IMR-90 (cell line): ENCODE results near the gene TCEA2. TPM values are rescaled to one million over a fixed set of nuclear protein-coding genes. Genes with fewer than 3 reads are reported as not detected.

Experiments
- ATAC-seq: fragments of 200-7000 bp; cut with Tn5 transposase; 2 replicates; pipeline ENCODE4 v1.9.1; 2020; ENCODE audit warnings: low read depth, mild to moderate bottlenecking, moderate library complexity
- BruUV-seq: library from RNA; stranded (reverse); fragments of 400-500 nt; replicated peaks from 2 replicates; lab custom pipeline; 2021; lab: Mats Ljungman, UMichigan
- CTCF ChIA-PET: fragments of 300-600 bp; formaldehyde crosslinking; extraction: SDS; loops from one replicate; lab custom pipeline; 2021; ENCODE audit warnings: antibody characterized with exemption; lab: Yijun Ruan, JAX
- POLR2A ChIA-PET: fragments of 300-600 bp; sonication (Branson Sonifier 250); formaldehyde crosslinking; loops from one replicate; lab custom pipeline; 2022; ENCODE audit warnings: antibody characterized with exemption; ENCODE audit not compliant: unreplicated experiment; lab: Charles Lee
- DNase-seq: peaks from one replicate; pipeline ENCODE4 v3.0.0; 2013
- H2AFZ ChIP-seq: replicated peaks from 2 replicates; pipeline ENCODE3; 2013; ENCODE audit warnings: low read length, mild to moderate bottlenecking; ENCODE audit not compliant: poor library complexity
- H2AK5ac ChIP-seq: 2 replicates; pipeline ENCODE4 v1.6.1; 2013; ENCODE audit warnings: low read depth, low read length, inconsistent platforms
- H2AK9ac ChIP-seq: replicated peaks from 2 replicates; pipeline ENCODE3; 2013; ENCODE audit warnings: mild to moderate bottlenecking, low read depth, low read length, moderate library complexity; ENCODE audit not compliant: poor library complexity
- H2BK120ac ChIP-seq: 2 replicates; pipeline ENCODE4 v1.6.1; 2013; ENCODE audit warnings: low read depth, low read length, inconsistent platforms
- H2BK15ac ChIP-seq: 3 replicates; pipeline ENCODE4 v1.6.1; 2013; ENCODE audit warnings: low read depth, low read length, inconsistent platforms
- H2BK20ac ChIP-seq: 2 replicates; pipeline ENCODE4 v1.6.1; 2013; ENCODE audit warnings: low read depth, mild to moderate bottlenecking, inconsistent platforms, low read length, moderate library complexity
- H2BK5ac ChIP-seq: 2 replicates; pipeline ENCODE4 v1.6.1; 2013; ENCODE audit warnings: mild to moderate bottlenecking, low read depth, low read length, inconsistent platforms; ENCODE audit not compliant: poor library complexity, severe bottlenecking
- H3K14ac ChIP-seq: replicated peaks from 2 replicates; pipeline ENCODE4 v1.6.1; 2013; ENCODE audit warnings: low read depth, low read length, inconsistent platforms
- H3K18ac ChIP-seq: 2 replicates; pipeline ENCODE4 v1.6.1; 2013; ENCODE audit warnings: low read depth, low read length, control low read depth
- H3K23ac ChIP-seq: 2 replicates; pipeline ENCODE4 v1.6.1; 2013; ENCODE audit warnings: low read depth, low read length, inconsistent platforms
- H3K27ac ChIP-seq: 2 replicates; pipeline ENCODE4 v1.5.1; 2013; ENCODE audit warnings: mild to moderate bottlenecking, control low read depth, low read length; ENCODE audit not compliant: insufficient read depth
- H3K27me3 ChIP-seq: 2 replicates; pipeline ENCODE4 v1.6.1; 2013; ENCODE audit warnings: low read length; ENCODE audit not compliant: control insufficient read depth, insufficient read depth
- H3K36me3 ChIP-seq: 2 replicates; pipeline ENCODE4 v1.6.1; 2013; ENCODE audit warnings: low read length, mixed read lengths; ENCODE audit not compliant: control insufficient read depth, insufficient read depth
- H3K4ac ChIP-seq: 2 replicates; pipeline ENCODE4 v1.6.1; 2013; ENCODE audit warnings: low read depth, low read length, inconsistent platforms
- H3K4me1 ChIP-seq: 2 replicates; pipeline ENCODE4 v1.6.1; 2013; ENCODE audit warnings: low read length, mixed read lengths; ENCODE audit not compliant: control insufficient read depth, insufficient read depth
- H3K4me2 ChIP-seq: 2 replicates; pipeline ENCODE4 v1.6.1; 2013; ENCODE audit warnings: low read depth, mild to moderate bottlenecking, control low read depth, low read length, moderate library complexity
- H3K4me3 ChIP-seq: 2 replicates; pipeline ENCODE4 v1.5.1; 2013; ENCODE audit warnings: low read depth, mild to moderate bottlenecking, control low read depth, low read length, moderate library complexity; ENCODE audit not compliant: insufficient read depth
- H3K56ac ChIP-seq: 2 replicates; pipeline ENCODE4 v1.6.1; 2013; ENCODE audit warnings: low read length, inconsistent platforms; ENCODE audit not compliant: insufficient read depth; ENCODE audit errors: extremely low read depth
- H3K79me1 ChIP-seq, 2 experiments: 2 replicates each; pipeline ENCODE4 v1.6.1; 2013; ENCODE audit warnings: low read length in 2 of 2, inconsistent platforms in 1 of 2, low read depth in 1 of 2
- H3K9ac ChIP-seq: 2 replicates; pipeline ENCODE4 v1.6.1; 2013; ENCODE audit warnings: low read depth, low read length, control low read depth
- H3K9me1 ChIP-seq: 2 replicates; pipeline ENCODE4 v1.6.1; 2013; ENCODE audit warnings: low read length, inconsistent platforms; ENCODE audit not compliant: insufficient read depth
- H3K9me3 ChIP-seq: 2 replicates; pipeline ENCODE4 v1.6.1; 2013; ENCODE audit warnings: low read length; ENCODE audit not compliant: control insufficient read depth, insufficient read depth
- H4K20me1 ChIP-seq: 2 replicates; pipeline ENCODE4 v1.6.1; 2013; ENCODE audit warnings: low read length, inconsistent platforms; ENCODE audit not compliant: insufficient read depth
- H4K5ac ChIP-seq: 2 replicates; pipeline ENCODE4 v1.6.1; 2013; ENCODE audit warnings: mild to moderate bottlenecking, low read depth, low read length, control low read depth
- H4K8ac ChIP-seq, 2 experiments: 2 replicates each; pipeline ENCODE4 v1.6.1; 2013; ENCODE audit warnings: low read depth in 2 of 2, low read length in 2 of 2, control low read depth in 1 of 2, inconsistent platforms in 1 of 2
- H4K91ac ChIP-seq: 2 replicates; pipeline ENCODE4 v1.6.1; 2013; ENCODE audit warnings: low read depth, low read length, inconsistent platforms; ENCODE audit not compliant: insufficient read depth
- MAFK ChIP-seq: IDR thresholded peaks from 2 replicates; pipeline ENCODE4 v1.6.1; 2012; ENCODE audit warnings: low read depth, low read length, improper control_type of control experiment
- MAZ ChIP-seq: IDR thresholded peaks from 2 replicates; pipeline ENCODE4 v1.6.1; 2012; ENCODE audit warnings: low read depth, mild to moderate bottlenecking, low read length, improper control_type of control experiment, moderate library complexity, borderline replicate concordance
- NFE2L2 ChIP-seq: fragments of 150-350 bp; IDR thresholded peaks from 2 replicates; pipeline ENCODE4 v1.6.1; 2016; ENCODE audit warnings: low read depth, mild to moderate bottlenecking, low read length
- RCOR1 ChIP-seq: IDR thresholded peaks from 2 replicates; pipeline ENCODE4 v1.6.1; 2012; ENCODE audit warnings: mild to moderate bottlenecking, low read length, improper control_type of control experiment; ENCODE audit not compliant: insufficient replicate concordance
- WGBS, 2 experiments: methylation state at CpG; one replicate each; pipeline versions ENCODE4 v1.1.5 to v1.1.7; 2013; ENCODE audit warnings: missing lambda C conversion rate in 2 of 2; ENCODE audit not compliant: insufficient read length in 1 of 2; ENCODE audit errors: extremely low coverage in 2 of 2; 5-methylcytosine and 5-hydroxymethylcytosine counted together
- dilution Hi-C: fragments of 300-500 bp; cut with HindIII; formaldehyde crosslinking; loops from one replicate; pipeline ENCODE4 v1.14.3; 2018; ENCODE audit warnings: low sequenced_read_pairs; ENCODE audit not compliant: unreplicated experiment
- in situ Hi-C: fragments of 300-500 bp; cut with MboI; formaldehyde crosslinking; loops from 3 replicates; pipeline ENCODE4 v1.14.3; 2019; ENCODE audit warnings: low sequenced_read_pairs, inconsistent platforms, mixed read lengths
- intact Hi-C: fragments of 100-400 bp; cut with micrococcal nuclease; formaldehyde crosslinking; loops from 2 replicates; pipeline ENCODE4 v1.10.0; 2022
- polyA plus RNA-seq, 3 experiments: library from polyadenylated mRNA; depleted of rRNA; stranded (reverse); fragments of >200 nt; gene quantifications; 2 replicates each; pipeline ENCODE4 v1.2.3, GENCODE V29; 2012; ENCODE audit warnings: low replicate concordance in 1 of 3
- total RNA-seq: library from RNA; depleted of rRNA; stranded (reverse); fragments of >200 nt; gene quantifications from 2 replicates; pipeline ENCODE4 v1.2.3, GENCODE V29; 2012

Gene TCEA2
- total and polyA plus RNA-seq, 2 of the 4 experiments (the other 2 are of a cell fraction), result 9.3 to 30.0 TPM

GRCh38 chr20:64101731-64102621 is 39.0 kb downstream of the TCEA2 start (continued):
- no peak for TF ChIP-seq NFE2L2

GRCh38 chr20:64102647-64103354 is 39.8 kb downstream of the TCEA2 start:
- Histone ChIP-seq H3K4ac (no peak overlapping the region), H3K9ac (no peak overlapping the region), H3K4me3 (no peak overlapping the region), H3K36me3 (no peaks in the 10 kb centered on the region), H2AK5ac (no peak overlapping the region), H4K91ac (no peak overlapping the region), H3K4me1 (no peaks in the 10 kb centered on the region), H2BK15ac (no peak overlapping the region), H2BK5ac (no peak overlapping the region), H3K27me3 (peaks cover 51% of the 10 kb centered on the region), H3K56ac (no peak overlapping the region), H2BK120ac (no peak overlapping the region), H2AK9ac (no peak overlapping the region), H3K23ac (no peak overlapping the region), H3K27ac (no peak overlapping the region), H2AFZ (no peak overlapping the region), H2BK20ac (no peak overlapping the region), H4K20me1 (no peaks in the 10 kb centered on the region), H3K4me2 (no peak overlapping the region), H3K9me1 (no peaks in the 10 kb centered on the region), H3K9me3 (no peaks in the 10 kb centered on the region), H3K18ac (no peak overlapping the region), H4K8ac (no peak overlapping the region), H3K14ac (no peak overlapping the region), H3K79me1 (no peaks in the 10 kb centered on the region), H4K5ac (no peak overlapping the region)
- in situ Hi-C loops (no loop called here), intact Hi-C loops (no loop called here), dilution Hi-C loops (no loop called here)
- DNase-seq (no peak), ATAC-seq (no peak; the same call in 1 of the 2 replicates)
- TF ChIP-seq RCOR1, result no peak
- TF ChIP-seq MAFK, result no peak
- no peak for TF ChIP-seq MAZ
- no peak for TF ChIP-seq NFE2L2
- ChIA-PET CTCF (interaction anchor here (0.7 kb wide), 1 partner anchor 22 kb away, joined by 3 read pairs; no protein-coding TSS in a partner anchor), POLR2A (no interaction called here)
- BruUV-seq, result no TSS peak
- WGBS, 2 experiments, result 23% methylated on average over 14 of the region's 30 CpGs; no CpG with 5 or more reads in 1 of the 2 experiments
